ENCODE results near the gene GAL3ST2.

- TF ChIP-seq CTCF (IDR thresholded peaks at IDR 0.05; ENCODE audit: poor library complexity, severe bottlenecking) (no peak), EP300 (conservative IDR thresholded peaks at IDR 0.05; ENCODE audit: poor library complexity, severe bottlenecking) (no peak), EZH2 (IDR thresholded peaks at IDR 0.05; ENCODE audit: borderline replicate concordance, insufficient read depth, low read length, poor library complexity, severe bottlenecking) (no peak), POLR2AphosphoS5 (IDR thresholded peaks at IDR 0.05) (no peak), TAF1 (IDR thresholded peaks at IDR 0.05; ENCODE audit: low read depth) (no peak), RAD21 (conservative IDR thresholded peaks at IDR 0.05) (no peak)
- TF ChIP-seq, protein P1, sequence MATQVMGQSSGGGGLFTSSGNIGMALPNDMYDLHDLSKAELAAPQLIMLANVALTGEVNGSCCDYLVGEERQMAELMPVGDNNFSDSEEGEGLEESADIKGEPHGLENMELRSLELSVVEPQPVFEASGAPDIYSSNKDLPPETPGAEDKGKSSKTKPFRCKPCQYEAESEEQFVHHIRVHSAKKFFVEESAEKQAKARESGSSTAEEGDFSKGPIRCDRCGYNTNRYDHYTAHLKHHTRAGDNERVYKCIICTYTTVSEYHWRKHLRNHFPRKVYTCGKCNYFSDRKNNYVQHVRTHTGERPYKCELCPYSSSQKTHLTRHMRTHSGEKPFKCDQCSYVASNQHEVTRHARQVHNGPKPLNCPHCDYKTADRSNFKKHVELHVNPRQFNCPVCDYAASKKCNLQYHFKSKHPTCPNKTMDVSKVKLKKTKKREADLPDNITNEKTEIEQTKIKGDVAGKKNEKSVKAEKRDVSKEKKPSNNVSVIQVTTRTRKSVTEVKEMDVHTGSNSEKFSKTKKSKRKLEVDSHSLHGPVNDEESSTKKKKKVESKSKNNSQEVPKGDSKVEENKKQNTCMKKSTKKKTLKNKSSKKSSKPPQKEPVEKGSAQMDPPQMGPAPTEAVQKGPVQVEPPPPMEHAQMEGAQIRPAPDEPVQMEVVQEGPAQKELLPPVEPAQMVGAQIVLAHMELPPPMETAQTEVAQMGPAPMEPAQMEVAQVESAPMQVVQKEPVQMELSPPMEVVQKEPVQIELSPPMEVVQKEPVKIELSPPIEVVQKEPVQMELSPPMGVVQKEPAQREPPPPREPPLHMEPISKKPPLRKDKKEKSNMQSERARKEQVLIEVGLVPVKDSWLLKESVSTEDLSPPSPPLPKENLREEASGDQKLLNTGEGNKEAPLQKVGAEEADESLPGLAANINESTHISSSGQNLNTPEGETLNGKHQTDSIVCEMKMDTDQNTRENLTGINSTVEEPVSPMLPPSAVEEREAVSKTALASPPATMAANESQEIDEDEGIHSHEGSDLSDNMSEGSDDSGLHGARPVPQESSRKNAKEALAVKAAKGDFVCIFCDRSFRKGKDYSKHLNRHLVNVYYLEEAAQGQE (IDR thresholded peaks at IDR 0.05; ENCODE audit: borderline replicate concordance), result no peak
Observed at GRCh38 chr2:241827394-241827793, 50.8 kb downstream of the GAL3ST2 start.

Data from neural cell (in vitro differentiated cells).